H1 (cell line): ENCODE data around the gene GPS1. TPM values are rescaled to one million over a fixed set of nuclear protein-coding genes. Genes with fewer than 3 reads are reported as not detected.

Experiments
- CTCF ChIA-PET: fragments of 300-600 bp; sonication (Branson Sonifier 250); formaldehyde crosslinking; loops from one replicate; lab custom pipeline; 2021; ENCODE audit not compliant: partially characterized antibody; lab: Charles Lee
- POLR2A ChIA-PET: fragments of 300-600 bp; sonication (Branson Sonifier 250); formaldehyde crosslinking; loops from one replicate; lab custom pipeline; 2021; ENCODE audit warnings: inconsistent platforms; ENCODE audit not compliant: partially characterized antibody; lab: Charles Lee
- DNase-seq, 2 experiments: peaks; one replicate each; pipeline versions ENCODE4 v3.0.0 to v3.0.0-alpha.2; 2010 to 2022; ENCODE audit warnings: low spot score in 2 of 2, low read depth in 1 of 2, mixed read lengths in 1 of 2
- FAIRE-seq: peaks from 2 replicates; lab custom pipeline; 2011; peaks lifted over from hg19 to GRCh38; lab: Jason Lieb, UNC
- H2AFZ ChIP-seq: 2 replicates; pipeline ENCODE4 v1.8.1; 2012; ENCODE audit warnings: low read length, inconsistent platforms
- H2AK5ac ChIP-seq: 2 replicates; pipeline ENCODE4 v1.6.1; 2013; ENCODE audit warnings: low read depth, low read length
- H2BK120ac ChIP-seq: replicated peaks from 2 replicates; pipeline ENCODE3; 2013; ENCODE audit warnings: low read depth, low read length, inconsistent platforms
- H2BK12ac ChIP-seq: 2 replicates; pipeline ENCODE4 v1.6.1; 2013; ENCODE audit warnings: low read depth, low read length
- H2BK15ac ChIP-seq: 2 replicates; pipeline ENCODE4 v1.6.1; 2013; ENCODE audit warnings: low read length
- H2BK20ac ChIP-seq: 2 replicates; pipeline ENCODE4 v1.6.1; 2013; ENCODE audit warnings: low read length
- H2BK5ac ChIP-seq: 2 replicates; pipeline ENCODE4 v1.6.1; 2013; ENCODE audit warnings: low read depth, low read length
- H3K14ac ChIP-seq: 2 replicates; pipeline ENCODE4 v1.6.1; 2013; ENCODE audit warnings: inconsistent platforms; ENCODE audit not compliant: insufficient read length
- H3K18ac ChIP-seq: 2 replicates; pipeline ENCODE4 v1.6.1; 2013; ENCODE audit warnings: low read length; ENCODE audit errors: extremely low read depth
- H3K23ac ChIP-seq: 2 replicates; pipeline ENCODE4 v1.6.1; 2013; ENCODE audit warnings: inconsistent platforms; ENCODE audit not compliant: insufficient read length
- H3K23me2 ChIP-seq: 2 replicates; pipeline ENCODE4 v1.6.1; 2013; ENCODE audit warnings: low read depth, low read length
- H3K27ac ChIP-seq: 2 replicates; pipeline ENCODE4 v1.6.1; 2011; ENCODE audit warnings: low read depth, low read length, inconsistent platforms
- H3K27me3 ChIP-seq, 4 experiments: replicated peaks in 1 of 4; 1 replicate in 1 of 4; 2 replicates in 3 of 4; pipeline versions ENCODE4 v1.6.1 to v1.8.1; 2011 to 2013; ENCODE audit warnings: low read length in 3 of 4, mild to moderate bottlenecking in 3 of 4, inconsistent platforms in 2 of 4, mixed read lengths in 2 of 4, moderate library complexity in 1 of 4; ENCODE audit not compliant: control insufficient read depth in 3 of 4, insufficient read depth in 3 of 4; ENCODE audit errors: extremely low read depth in 1 of 4
- H3K36me3 ChIP-seq, 4 experiments: 2 replicates each; pipeline versions ENCODE4 v1.6.1 to v1.8.1; 2011 to 2013; ENCODE audit warnings: mild to moderate bottlenecking in 4 of 4, low read length in 3 of 4, moderate library complexity in 2 of 4, control low read depth in 1 of 4, inconsistent platforms in 1 of 4; ENCODE audit not compliant: insufficient read depth in 4 of 4, control insufficient read depth in 2 of 4
- H3K4ac ChIP-seq: replicated peaks from 2 replicates; pipeline ENCODE3; 2013; ENCODE audit warnings: low read length, low read depth, mixed read lengths, inconsistent platforms; ENCODE audit not compliant: insufficient read length
- H3K4me1 ChIP-seq, 4 experiments: replicated peaks in 1 of 4; 1 replicate in 1 of 4; 2 replicates in 3 of 4; pipeline versions ENCODE4 v1.6.1 to v1.8.1; 2011 to 2013; ENCODE audit warnings: low read length in 3 of 4, inconsistent platforms in 2 of 4, mixed read lengths in 1 of 4; ENCODE audit not compliant: insufficient read depth in 4 of 4, control insufficient read depth in 3 of 4
- H3K4me2 ChIP-seq, 2 experiments: 2 replicates each; pipeline versions ENCODE4 v1.6.1 to v1.8.1; 2011 to 2013; ENCODE audit warnings: low read depth in 2 of 2, low read length in 2 of 2, control low read depth in 1 of 2, inconsistent platforms in 1 of 2, mild to moderate bottlenecking in 1 of 2; ENCODE audit not compliant: insufficient read depth in 1 of 2
- H3K4me3 ChIP-seq, 4 experiments: fragments of 200-600, 300-600 bp in 1 of 4; sonication (generic), shearing (Covaris generic), sonication (Bioruptor Twin) in 1 of 4; 2 replicates each; pipeline versions ENCODE4 v1.5.1 to v1.8.1; 2011 to 2016; ENCODE audit warnings: low read length in 4 of 4, low read depth in 3 of 4, control low read depth in 2 of 4, inconsistent platforms in 2 of 4, mild to moderate bottlenecking in 2 of 4, mixed read lengths in 1 of 4, moderate library complexity in 1 of 4; ENCODE audit not compliant: insufficient read depth in 2 of 4; ENCODE audit errors: extremely low read depth in 1 of 4
- H3K56ac ChIP-seq: replicated peaks from 2 replicates; pipeline ENCODE3; 2013; ENCODE audit warnings: low read depth, mild to moderate bottlenecking, mixed read lengths, low read length, inconsistent platforms; ENCODE audit not compliant: insufficient read length
- H3K79me1 ChIP-seq: 2 replicates; pipeline ENCODE4 v1.6.1; 2013; ENCODE audit warnings: low read depth, low read length, control low read depth
- H3K79me2 ChIP-seq, 2 experiments: 2 replicates each; pipeline versions ENCODE4 v1.6.1 to v1.8.1; 2012 to 2013; ENCODE audit warnings: low read length in 2 of 2, mild to moderate bottlenecking in 2 of 2, inconsistent platforms in 1 of 2; ENCODE audit not compliant: insufficient read depth in 2 of 2, control insufficient read depth in 1 of 2
- H3K9ac ChIP-seq, 4 experiments: replicated peaks in 1 of 4; 1 replicate in 1 of 4; 2 replicates in 3 of 4; pipeline versions ENCODE4 v1.6.1 to v1.8.1; 2011 to 2013; ENCODE audit warnings: low read depth in 3 of 4, low read length in 3 of 4, control low read depth in 2 of 4, mild to moderate bottlenecking in 2 of 4, moderate library complexity in 2 of 4, inconsistent platforms in 1 of 4; ENCODE audit errors: extremely low read depth in 1 of 4
- H3K9me3 ChIP-seq, 2 experiments: 2 replicates each; pipeline versions ENCODE4 v1.6.1 to v1.8.1; 2012 to 2013; ENCODE audit warnings: mild to moderate bottlenecking in 2 of 2, moderate library complexity in 2 of 2, control low read depth in 1 of 2, inconsistent platforms in 1 of 2, low read depth in 1 of 2, low read length in 1 of 2, mixed read lengths in 1 of 2; ENCODE audit not compliant: insufficient read depth in 2 of 2
- H4K20me1 ChIP-seq, 2 experiments: replicated peaks in 1 of 2; 2 replicates each; pipeline versions ENCODE3 to v1.8.1; 2011 to 2013; ENCODE audit warnings: inconsistent platforms in 2 of 2, low read length in 2 of 2, mild to moderate bottlenecking in 1 of 2; ENCODE audit not compliant: insufficient read depth in 2 of 2, control insufficient read depth in 1 of 2
- H4K5ac ChIP-seq: 2 replicates; pipeline ENCODE4 v1.6.1; 2013; ENCODE audit warnings: low read length, low read depth, mixed read lengths, inconsistent platforms; ENCODE audit not compliant: insufficient read length
- H4K8ac ChIP-seq: 2 replicates; pipeline ENCODE4 v1.8.0; 2013; ENCODE audit warnings: mild to moderate bottlenecking, moderate library complexity, low read length, inconsistent platforms; ENCODE audit not compliant: insufficient read depth; ENCODE audit errors: extremely low read depth
- H4K91ac ChIP-seq: replicated peaks from 2 replicates; pipeline ENCODE3; 2013; ENCODE audit warnings: low read length, mixed read lengths, inconsistent platforms; ENCODE audit not compliant: insufficient read length
- EGR1 ChIP-seq: IDR thresholded peaks from 2 replicates; pipeline ENCODE4 v1.6.1; 2011; ENCODE audit warnings: low read depth, low read length, borderline replicate concordance
- EZH2 ChIP-seq: fragments of 200-600 bp; sonication (generic); IDR thresholded peaks from 2 replicates; pipeline ENCODE4 v1.7.1; 2012; ENCODE audit warnings: low read depth, mild to moderate bottlenecking, moderate library complexity, low read length, inconsistent platforms; ENCODE audit not compliant: severe bottlenecking
- GTF2F1 ChIP-seq: IDR thresholded peaks from 2 replicates; pipeline ENCODE4 v1.6.1; 2012; ENCODE audit warnings: low read depth, low read length, improper control_type of control experiment, borderline replicate concordance
- HDAC6 ChIP-seq: IDR thresholded peaks from one replicate; pipeline ENCODE4 v1.7.1; 2012; ENCODE audit warnings: low read depth, mild to moderate bottlenecking, inconsistent platforms, low read length, moderate library complexity
- MAX ChIP-seq: IDR thresholded peaks from 2 replicates; pipeline ENCODE4 v1.6.1; 2012; ENCODE audit warnings: inconsistent platforms
- NANOG ChIP-seq: IDR thresholded peaks from 2 replicates; pipeline ENCODE4 v1.6.1; 2011; ENCODE audit warnings: low read length, low read depth, mild to moderate bottlenecking, inconsistent platforms; ENCODE audit not compliant: insufficient read depth, poor library complexity, severe bottlenecking
- NRF1 ChIP-seq: IDR thresholded peaks from 2 replicates; pipeline ENCODE4 v1.6.1; 2011; ENCODE audit warnings: mild to moderate bottlenecking, low read depth, low read length, improper control_type of control experiment
- PHF8 ChIP-seq: fragments of 200-600 bp; sonication (generic); conservative IDR thresholded peaks from 2 replicates; pipeline ENCODE4 v1.7.1; 2012; ENCODE audit warnings: low read depth, mild to moderate bottlenecking, inconsistent platforms, low read length, moderate library complexity
- POLR2AphosphoS5 ChIP-seq: IDR thresholded peaks from 2 replicates; pipeline ENCODE4 v1.6.1; 2011; ENCODE audit warnings: low read depth, low read length
- RBBP5 ChIP-seq: IDR thresholded peaks from 2 replicates; pipeline ENCODE4 v1.7.1; 2012; ENCODE audit warnings: low read depth, mild to moderate bottlenecking, inconsistent platforms, low read length, moderate library complexity, borderline replicate concordance
- TAF1 ChIP-seq: IDR thresholded peaks from 2 replicates; pipeline ENCODE4 v1.6.1; 2011; ENCODE audit warnings: mild to moderate bottlenecking, low read depth, low read length
- TAF7 ChIP-seq: optimal IDR thresholded peaks from 2 replicates; pipeline ENCODE3; 2011; ENCODE audit warnings: low read depth, mild to moderate bottlenecking, inconsistent platforms, low read length, moderate library complexity, borderline replicate concordance
- TBP ChIP-seq: IDR thresholded peaks from 2 replicates; pipeline ENCODE4 v1.6.1; 2011; ENCODE audit warnings: low read depth, low read length, improper control_type of control experiment
- ZNF274 ChIP-seq: IDR thresholded peaks from 2 replicates; pipeline ENCODE4 v1.7.0; 2012; ENCODE audit warnings: low read length, borderline replicate concordance; ENCODE audit errors: extremely low read depth
- WGBS, 2 experiments: shearing (Covaris generic) in 1 of 2; methylation state at CpG; one replicate each; pipeline versions ENCODE4 v1.1.6 to v1.1.7; 2013 to 2015; ENCODE audit warnings: low lambda C conversion rate in 2 of 2, mixed read lengths in 2 of 2, inconsistent platforms in 1 of 2, low coverage in 1 of 2, missing lambda C conversion rate in 1 of 2; ENCODE audit not compliant: insufficient replicate concordance in 2 of 2, insufficient coverage in 1 of 2, insufficient read length in 1 of 2; ENCODE audit errors: extremely low coverage in 1 of 2, missing lambda C conversion rate in 1 of 2; 5-methylcytosine and 5-hydroxymethylcytosine counted together
- polyA plus RNA-seq, 7 experiments: library from polyadenylated mRNA; depleted of rRNA in 3 of 7; stranded (reverse) in 5 of 7; unstranded in 2 of 7; fragments of >200 nt in 5 of 7; fragments of 200-250 nt in 2 of 7; gene quantifications; 1 replicate in 5 of 7; 2 replicates in 1 of 7; 4 replicates in 1 of 7; pipeline versions ENCODE4 v1.2.1 to v1.2.3, GENCODE V29; 2011 to 2013; ENCODE audit warnings: missing spikeins in 2 of 7, mixed read lengths in 2 of 7
- total RNA-seq: library from RNA; stranded (reverse); fragmentation: NEBNext Ultra II Directional; extraction: Animal tissue kit (Norgen Biotek cat#: 25700); gene quantifications from 2 replicates; pipeline ENCODE4 v1.2.1, GENCODE V29; 2021

The GPS1 gene
- total and polyA plus RNA-seq, 2 of the 8 experiments (the other 6 are each of a cell fraction or from before 2014, with no cell fraction given), result 153 to 277 TPM

GRCh38 chr17:82008941-82009405 lies 42.7 kb upstream of the GPS1 start:
- no peak overlapping the region for H4K5ac ChIP-seq
- no peaks in the 10 kb centered on the region; a peak in 2 of 8 replicates for H3K36me3 ChIP-seq
- CTCF ChIA-PET, result interaction anchor here (1.0 to 3.4 kb wide), 7 partner anchors 11 to 55 kb away, joined by 3 to 16 read pairs (median 5); no protein-coding TSS in a partner anchor
- H2BK12ac ChIP-seq, result no peak overlapping the region
- POLR2A ChIA-PET, result interaction anchor here (1.5 to 3.2 kb wide), 4 partner anchors 9 to 18 kb away, joined by 5 to 13 read pairs (median 6); partner anchors contain the start of genes CENPX and LRRC45
- no peaks in the 10 kb centered on the region for H3K9me3 ChIP-seq
- H3K23me2 ChIP-seq, result 0 out of 2 replicates have a peak, but pooled peaks cover 1% of the 10 kb centered on the region
- H3K56ac ChIP-seq, result no peak overlapping the region
- WGBS, 2 experiments, result 96% methylated on average over 19 of the region's 28 CpGs; no CpG with 5 or more reads in 1 of the 2 experiments
- peaks cover 0 to 1% (median 0%) of the 10 kb centered on the region in 4 experiments; a peak in 1 of 7 replicates for H3K4me1 ChIP-seq
- no peak overlapping the region for H3K9ac ChIP-seq
- no peak overlapping the region for H3K18ac ChIP-seq
- H3K27me3 ChIP-seq, result no peaks in the 10 kb centered on the region
- no peak overlapping the region for H4K91ac ChIP-seq
- no peak overlapping the region for H3K27ac ChIP-seq
- H4K8ac ChIP-seq, result no peak overlapping the region
- H2BK120ac ChIP-seq, result no peak overlapping the region
- no peak overlapping the region for H3K4ac ChIP-seq
- no peak overlapping the region for H3K4me3 ChIP-seq
- FAIRE-seq (no peak), DNase-seq (no peak)
- H4K20me1 ChIP-seq, result peaks cover 3 to 7% of the 10 kb centered on the region in 2 experiments
- no peak overlapping the region for H2BK15ac ChIP-seq
- H3K4me2 ChIP-seq, result no peak overlapping the region
- no peak overlapping the region for H2BK5ac ChIP-seq
- H3K14ac ChIP-seq, result no peak overlapping the region
- peaks cover 3% of the 10 kb centered on the region for H3K79me1 ChIP-seq
- no peak overlapping the region for H2BK20ac ChIP-seq
- no peak overlapping the region for H3K23ac ChIP-seq
- no peaks in the 10 kb centered on the region for H3K79me2 ChIP-seq
- no peak overlapping the region for H2AK5ac ChIP-seq
- no peak overlapping the region for H2AFZ ChIP-seq
- TF ChIP-seq PHF8 (no peak), EGR1 (no peak), MAX (no peak), ZNF274 (no peak), TAF7 (no peak), GTF2F1 (no peak), EZH2 (no peak), NANOG (no peak), TAF1 (no peak), TBP (no peak), POLR2AphosphoS5 (no peak), HDAC6 (no peak), NRF1 (no peak), RBBP5 (no peak)
